ENCODE results near the gene ITGB6. TPM values are rescaled to one million over a fixed set of nuclear protein-coding genes. Genes with fewer than 3 reads are reported as not detected.

Gene ITGB6
- total and polyA plus RNA-seq, 10 of the 15 experiments (the other 5 are each of a cell fraction or from before 2014, with no cell fraction given), result 0.04 TPM; not detected in 9

DNA sequence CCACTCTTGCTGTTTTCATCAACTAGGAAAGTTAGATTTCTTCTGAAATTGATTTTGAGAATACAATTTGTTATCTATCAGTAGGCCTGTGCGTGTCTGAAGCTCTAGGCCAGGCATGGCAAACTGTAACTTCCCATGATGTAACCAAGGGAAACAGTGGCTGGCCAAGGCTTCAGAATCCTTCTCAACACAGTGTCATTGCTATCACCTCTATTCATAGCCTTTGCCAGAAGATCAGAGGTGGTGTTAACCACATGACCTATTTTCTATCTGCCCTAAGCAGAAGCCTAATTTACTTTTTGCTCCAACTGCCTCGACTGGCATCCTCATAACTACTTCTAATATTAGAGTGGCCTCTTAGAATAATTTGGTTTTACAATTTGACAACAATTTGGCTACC lies 2.5 kb downstream of the ITGB6 start:
- Histone ChIP-seq H3K4me2 (ENCODE audit: control insufficient read depth, insufficient read depth) (no peak overlapping the region), H3K27ac (ENCODE audit: control insufficient read depth, insufficient read depth) (no peak overlapping the region), H3K36me3 (ENCODE audit: control insufficient read depth in 2 of 2, insufficient read depth in 2 of 2, low read length in 1 of 2) (no peaks in the 10 kb centered on the region), H3K9ac (ENCODE audit: control insufficient read depth, insufficient read depth, low read length) (no peak overlapping the region), H2AFZ (ENCODE audit: control insufficient read depth, low read depth, low read length) (no peak overlapping the region), H4K20me1 (ENCODE audit: control insufficient read depth, insufficient read depth) (no peaks in the 10 kb centered on the region), H3K4me1 (ENCODE audit: control insufficient read depth, insufficient read depth, low read length) (no peaks in the 10 kb centered on the region), H3K4me3 (no peak overlapping the region), H3K9me3 (replicated peaks; ENCODE audit: control insufficient read depth, insufficient read depth, low read length) (no peaks in the 10 kb centered on the region), H3K79me2 (ENCODE audit: control insufficient read depth, insufficient read depth, low read length) (no peaks in the 10 kb centered on the region), H3K27me3 (replicated peaks in 1 of 2; ENCODE audit: control insufficient read depth in 2 of 2, insufficient read depth in 2 of 2, low read length in 1 of 2) (no peaks in the 10 kb centered on the region)
- TF ChIP-seq E2F4 (IDR thresholded peaks at IDR 0.05; ENCODE audit: low read depth, low read length), result no peak
- no peak for TF ChIP-seq BRCA1 (IDR thresholded peaks at IDR 0.05; ENCODE audit: low read depth, low read length)
- no peak for TF ChIP-seq RCOR1 (conservative IDR thresholded peaks at IDR 0.05; ENCODE audit: low read depth, low read length)
- no peak for TF ChIP-seq IRF5 (IDR thresholded peaks at IDR 0.05; ENCODE audit: borderline replicate concordance)
- TF ChIP-seq TCF12 (IDR thresholded peaks at IDR 0.05; ENCODE audit: low read depth, low read length), result no peak
- no peak for TF ChIP-seq ZNF274 (IDR thresholded peaks at IDR 0.05; ENCODE audit: insufficient read depth, insufficient read length)
- TF ChIP-seq RBBP5 (conservative IDR thresholded peaks at IDR 0.05), result no peak
- TF ChIP-seq RAD21 (IDR thresholded peaks at IDR 0.05; ENCODE audit: insufficient read depth, low read depth, low read length), result no peak
- TF ChIP-seq PML (IDR thresholded peaks at IDR 0.05; ENCODE audit: low read length), result no peak
- no peak for TF ChIP-seq REST (IDR thresholded peaks at IDR 0.05; ENCODE audit: low read depth, low read length)
- TF ChIP-seq TCF7 (IDR thresholded peaks at IDR 0.05; ENCODE audit: borderline replicate concordance), result no peak
- TF ChIP-seq, protein P1, sequence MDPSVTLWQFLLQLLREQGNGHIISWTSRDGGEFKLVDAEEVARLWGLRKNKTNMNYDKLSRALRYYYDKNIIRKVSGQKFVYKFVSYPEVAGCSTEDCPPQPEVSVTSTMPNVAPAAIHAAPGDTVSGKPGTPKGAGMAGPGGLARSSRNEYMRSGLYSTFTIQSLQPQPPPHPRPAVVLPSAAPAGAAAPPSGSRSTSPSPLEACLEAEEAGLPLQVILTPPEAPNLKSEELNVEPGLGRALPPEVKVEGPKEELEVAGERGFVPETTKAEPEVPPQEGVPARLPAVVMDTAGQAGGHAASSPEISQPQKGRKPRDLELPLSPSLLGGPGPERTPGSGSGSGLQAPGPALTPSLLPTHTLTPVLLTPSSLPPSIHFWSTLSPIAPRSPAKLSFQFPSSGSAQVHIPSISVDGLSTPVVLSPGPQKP (IDR thresholded peaks at IDR 0.05; ENCODE audit: low read depth, low read length), result no peak
- TF ChIP-seq ASH2L (IDR thresholded peaks at IDR 0.05; ENCODE audit: borderline replicate concordance, low read depth), result no peak
- in situ Hi-C loops (cut with MboI) (no loop called here), intact Hi-C loops (cut with micrococcal nuclease; ENCODE audit: unreplicated experiment) (no loop called here)
- FAIRE-seq (no peak), DNase-seq (ENCODE audit: low read depth, low spot score) (no peak), ATAC-seq (peak; percentile 21; the same call in 1 of the 3 replicates)
- SMC1A ChIA-PET (ENCODE audit: uncharacterized antibody, unreplicated experiment), result interaction anchor here (1.0 to 2.0 kb wide), 2 partner anchors 13 to 1034 kb away, joined by 3 to 6 read pairs; no protein-coding TSS in a partner anchor
- RAD21 ChIA-PET (ENCODE audit: unreplicated experiment), result no interaction called here
- CTCF ChIA-PET, result no interaction called here
- WGBS (ENCODE audit: insufficient coverage, insufficient replicate concordance, low lambda C conversion rate, missing lambda C conversion rate), result 54% methylated on average over 2 of the region's 2 CpGs
- POLR2A ChIA-PET, result no interaction called here
- BruUV-seq (replicated peaks), result no TSS peak

Measured in GM12878 (cell line).